Stimulated activated CD8-positive, alpha-beta memory T cell treated with anti-CD3 and anti-CD28 coated beads, Interleukin-2, amount 100 ng/mL, for 1 hour (primary cell): ENCODE results near the gene ZNRD2.

Experiments used
- DNase-seq, 2 donors: peaks; one replicate each; pipeline ENCODE4 v3.0.0-alpha.2; 2020; ENCODE audit warnings: low read depth in 2 of 2

ZNRD2 gene

DNA sequence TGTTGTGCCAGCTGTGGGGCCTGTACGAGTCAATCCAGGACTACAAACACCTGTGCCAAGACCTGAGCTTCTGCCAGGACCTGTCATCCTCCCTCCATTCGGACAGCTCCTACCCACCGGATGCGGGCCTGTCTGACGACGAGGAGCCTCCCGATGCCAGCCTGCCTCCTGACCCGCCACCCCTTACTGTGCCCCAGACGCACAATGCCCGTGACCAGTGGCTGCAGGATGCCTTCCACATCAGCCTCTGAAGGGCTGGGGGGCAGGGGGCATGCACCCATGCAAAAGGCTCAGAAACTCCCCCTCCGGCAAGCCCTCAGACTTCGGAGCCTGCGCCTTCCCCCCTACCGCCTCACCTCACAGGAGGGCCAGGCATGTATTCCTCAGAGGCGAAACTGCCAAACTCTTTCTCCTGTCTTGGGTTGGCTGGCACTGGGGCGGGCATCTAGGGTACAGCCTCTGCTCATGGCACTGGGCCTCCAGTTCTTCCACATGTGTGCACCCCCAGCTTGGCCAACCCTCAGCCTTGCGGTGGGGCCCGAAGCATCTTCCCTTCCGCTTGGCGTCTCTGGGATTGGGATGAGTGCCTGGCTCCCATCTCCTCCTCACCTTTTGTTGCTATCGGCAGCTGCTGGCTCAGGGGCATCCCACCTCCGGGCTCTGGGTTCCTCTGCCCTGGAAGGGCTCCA, 3.3 kb downstream of the ZNRD2 start:
- no peak for DNase-seq

DNA sequence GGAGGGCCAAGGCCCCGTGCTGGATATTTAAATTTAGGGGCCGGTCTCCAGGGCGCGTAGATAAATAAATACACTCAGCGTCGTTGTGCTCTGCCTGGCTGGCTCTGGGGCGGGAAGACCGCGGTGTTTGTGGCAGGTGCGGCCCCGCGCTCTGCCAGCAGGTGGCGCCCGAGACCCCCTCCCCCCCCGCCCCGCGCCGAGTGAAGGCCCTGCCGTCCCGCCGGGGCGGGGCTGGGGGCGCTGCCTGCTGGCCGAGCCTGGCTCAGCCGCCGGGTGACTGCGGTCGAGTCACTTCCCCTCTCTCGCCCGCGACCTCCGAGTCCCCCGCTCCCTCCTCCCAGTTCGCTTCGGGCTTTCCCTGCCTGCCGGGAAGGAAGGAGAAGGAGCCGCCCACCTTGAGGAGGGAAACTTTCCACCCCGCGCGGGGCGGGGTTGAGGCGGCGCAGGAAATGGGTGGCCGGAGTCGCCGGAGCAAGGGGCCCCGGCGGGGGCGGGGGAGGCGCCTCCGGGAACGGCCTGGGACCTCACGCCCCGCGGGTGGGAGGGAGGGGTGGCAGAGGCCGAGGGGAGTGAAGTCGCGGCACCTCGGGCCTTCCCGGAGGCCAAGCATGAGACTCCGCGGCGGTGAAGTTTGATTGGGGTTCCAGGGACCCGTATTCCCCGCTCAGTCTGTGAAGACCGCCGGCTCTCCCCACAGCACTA, 4.0 kb downstream of the ZNRD2 start:
- peak; percentile 64 to 75 for DNase-seq

- DNase-seq: no peak
Observed at GRCh38 chr11:65574811-65575567, 4.7 kb downstream of the ZNRD2 start.

GRCh38 chr11:65575568-65576231, 5.4 kb downstream of the ZNRD2 start, which contains the start of gene EHBP1L1:
EHBP1L1 (plus strand) TSS chr11:65576053; CDS start chr11:65576303, 250 bp downstream.
- DNase-seq: peak; percentile 43 to 65

- DNase-seq: no peak
Observed at GRCh38 chr11:65576232-65576866, 6.1 kb downstream of the ZNRD2 start.

GRCh38 chr11:65576867-65577755, 6.8 kb downstream of the ZNRD2 start:
- no peak for DNase-seq

- no peak for DNase-seq
Observed at GRCh38 chr11:65577756-65578109, 7.5 kb downstream of the ZNRD2 start.

DNA sequence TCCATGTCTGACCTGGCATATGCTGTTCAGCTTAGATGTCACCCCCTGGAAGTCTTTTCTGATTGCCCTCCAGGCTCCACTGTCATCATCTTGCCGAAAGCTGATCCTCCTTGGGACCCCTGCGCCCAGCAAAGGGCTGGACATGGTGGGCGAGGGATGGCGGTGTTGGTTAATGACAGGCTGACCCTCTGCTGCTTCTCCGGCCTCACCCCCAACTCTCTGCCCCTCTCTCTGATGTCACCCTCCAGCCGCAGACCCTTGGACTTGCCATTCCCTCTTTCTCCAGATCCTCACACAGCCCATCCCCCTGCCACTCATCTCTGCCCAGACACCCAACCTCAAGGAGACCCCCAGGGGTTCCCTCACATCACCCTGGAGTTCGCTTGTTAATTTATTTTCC, 7.9 kb downstream of the ZNRD2 start:
- DNase-seq: no peak

DNA sequence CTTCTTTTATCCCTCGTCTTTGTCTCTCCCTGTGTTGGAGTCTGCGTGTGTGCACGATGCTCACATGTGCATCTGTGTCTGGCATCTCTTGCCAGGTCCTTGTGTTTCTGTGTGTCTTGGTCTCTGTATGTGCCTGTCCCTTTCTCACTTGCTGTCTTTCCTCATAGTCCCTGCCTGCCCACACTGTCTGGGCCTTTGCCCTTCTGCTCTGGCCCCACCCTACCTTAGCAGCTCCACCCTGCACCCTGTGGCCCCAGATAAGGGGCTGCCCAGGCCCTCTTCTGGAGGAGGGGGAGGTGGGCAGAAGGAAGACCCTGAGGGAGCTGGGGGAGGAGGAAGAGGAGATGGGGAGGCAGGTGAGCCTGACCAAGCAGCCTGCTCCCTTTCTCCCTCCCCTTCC, 8.4 kb downstream of the ZNRD2 start:
- no peak for DNase-seq

DNA sequence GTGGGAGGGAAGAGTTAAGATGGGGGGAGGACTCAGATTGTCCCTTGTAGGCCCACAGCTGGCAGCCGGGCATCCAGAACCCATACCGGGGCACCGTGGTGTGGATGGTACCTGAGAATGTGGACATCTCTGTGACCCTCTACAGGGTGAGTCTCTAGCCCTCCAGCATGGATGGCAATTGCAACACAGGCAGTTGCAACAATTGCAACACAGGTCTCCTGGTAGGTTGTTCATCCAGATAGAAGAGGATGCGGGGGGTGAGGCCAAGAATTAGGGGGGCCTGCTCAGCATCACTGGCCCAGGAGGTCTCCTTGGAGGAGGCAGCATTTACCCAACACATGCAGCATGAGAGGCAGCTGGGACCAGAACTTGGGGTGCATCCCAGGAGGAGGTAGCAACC, 9.0 kb downstream of the ZNRD2 start:
- no peak for DNase-seq

DNA sequence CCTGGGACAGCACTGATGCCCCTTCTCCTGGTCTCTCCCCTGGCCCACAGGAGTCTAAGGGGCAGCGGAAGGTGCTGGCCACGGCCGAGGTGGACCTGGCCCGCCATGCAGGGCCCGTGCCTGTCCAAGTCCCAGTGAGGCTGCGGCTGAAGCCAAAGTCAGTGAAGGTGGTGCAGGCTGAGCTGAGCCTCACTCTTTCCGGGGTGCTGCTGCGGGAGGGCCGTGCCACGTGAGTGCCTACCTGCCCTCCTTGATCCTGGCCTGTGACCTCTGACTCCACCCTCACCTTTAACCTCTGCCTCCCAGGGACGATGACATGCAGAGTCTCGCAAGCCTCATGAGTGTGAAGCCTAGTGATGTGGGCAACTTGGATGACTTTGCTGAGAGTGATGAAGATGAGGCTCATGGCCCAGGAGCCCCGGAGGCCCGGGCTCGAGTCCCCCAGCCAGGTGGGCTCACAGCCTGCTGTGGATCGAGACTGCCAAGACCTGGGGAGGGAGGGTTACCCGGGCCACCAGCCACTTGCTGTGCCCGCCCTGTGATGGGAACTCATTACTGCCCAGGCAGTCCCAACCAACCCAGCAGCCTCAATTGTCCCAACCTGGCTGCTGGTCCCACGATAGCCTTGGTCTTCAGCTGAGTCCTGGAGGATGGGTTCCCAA, 9.9 kb downstream of the ZNRD2 start:
- DNase-seq: no peak

DNA sequence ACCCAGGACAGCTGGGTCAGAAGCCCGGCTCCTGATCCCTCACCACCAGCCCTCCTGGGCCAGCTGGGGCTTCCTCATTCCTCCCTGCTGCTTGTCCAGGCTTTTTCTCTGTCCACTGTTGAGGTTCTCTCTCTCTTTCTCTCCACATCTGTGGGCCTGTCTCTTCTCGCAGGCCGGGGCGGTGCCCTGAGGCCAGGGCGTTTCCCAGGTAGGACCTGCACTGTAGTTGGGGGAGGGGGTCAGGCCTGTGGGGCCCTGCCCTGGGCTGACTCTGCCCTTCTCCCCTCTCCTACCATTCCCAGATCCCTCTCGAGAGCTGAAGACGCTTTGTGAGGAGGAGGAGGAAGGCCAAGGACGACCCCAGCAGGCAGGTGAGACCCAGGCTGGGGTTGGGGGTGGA, 10.5 kb downstream of the ZNRD2 start:
- DNase-seq: no peak

DNA sequence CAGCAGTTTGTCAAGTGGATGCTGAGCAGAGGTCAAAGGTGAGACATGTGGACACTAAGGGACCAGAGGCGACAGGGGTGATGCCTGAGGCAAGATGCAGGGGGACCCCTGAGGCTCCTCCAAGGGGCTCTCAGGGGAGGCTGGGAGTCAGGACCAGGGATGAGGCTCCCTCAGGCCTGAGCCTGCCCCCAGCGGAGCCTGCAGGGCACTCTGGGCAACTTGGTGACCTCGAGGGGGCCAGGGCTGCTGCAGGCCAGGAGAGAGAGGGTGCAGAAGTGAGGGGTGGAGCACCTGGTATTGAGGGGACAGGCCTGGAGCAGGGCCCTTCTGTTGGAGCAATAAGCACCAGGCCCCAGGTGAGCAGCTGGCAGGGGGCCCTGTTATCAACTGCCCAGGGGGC, 11.7 kb downstream of the ZNRD2 start:
- DNase-seq: no peak

DNA sequence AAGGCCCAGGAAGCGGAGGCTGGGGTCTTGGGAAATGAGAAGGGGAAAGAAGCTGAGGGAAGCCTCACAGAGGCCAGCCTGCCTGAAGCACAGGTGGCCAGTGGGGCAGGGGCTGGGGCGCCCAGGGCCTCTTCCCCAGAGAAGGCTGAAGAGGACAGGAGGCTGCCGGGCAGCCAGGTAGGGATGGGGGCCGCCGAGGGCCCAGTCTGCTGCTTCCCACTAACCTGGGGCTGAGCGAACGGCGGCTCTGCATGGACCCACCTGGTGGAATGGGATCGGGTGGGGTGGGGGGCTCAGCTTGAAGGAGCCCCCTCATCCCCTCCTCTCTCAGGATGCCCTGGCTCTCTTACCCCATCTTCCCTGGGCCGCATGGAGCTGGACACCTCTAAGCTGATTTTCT, 13.3 kb downstream of the ZNRD2 start:
- DNase-seq: no peak

- DNase-seq: no peak
Observed at GRCh38 chr11:65584106-65584505, 13.8 kb downstream of the ZNRD2 start.

DNA sequence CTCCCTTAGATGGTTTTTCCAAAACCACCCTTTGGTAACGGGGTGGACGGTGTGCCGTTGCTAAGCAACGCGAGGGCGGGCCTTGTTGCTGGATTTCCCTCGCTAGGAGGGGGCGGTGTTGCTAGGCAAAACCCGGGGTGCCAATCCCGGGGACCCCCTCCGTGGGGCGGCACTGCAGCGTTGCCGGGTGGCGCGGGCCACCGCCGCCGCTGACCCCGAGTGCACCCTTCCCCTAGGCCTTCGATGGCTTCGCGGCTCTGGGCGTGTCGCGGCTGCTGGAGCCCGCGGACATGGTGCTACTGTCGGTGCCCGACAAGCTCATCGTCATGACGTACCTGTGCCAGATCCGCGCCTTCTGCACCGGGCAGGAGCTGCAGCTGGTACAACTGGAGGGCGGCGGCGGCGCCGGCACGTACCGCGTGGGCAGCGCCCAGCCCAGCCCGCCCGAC, 14.5 kb downstream of the ZNRD2 start:
- DNase-seq: no peak

- DNase-seq: no peak
Observed at GRCh38 chr11:65585396-65586246, 15.3 kb downstream of the ZNRD2 start.

DNA sequence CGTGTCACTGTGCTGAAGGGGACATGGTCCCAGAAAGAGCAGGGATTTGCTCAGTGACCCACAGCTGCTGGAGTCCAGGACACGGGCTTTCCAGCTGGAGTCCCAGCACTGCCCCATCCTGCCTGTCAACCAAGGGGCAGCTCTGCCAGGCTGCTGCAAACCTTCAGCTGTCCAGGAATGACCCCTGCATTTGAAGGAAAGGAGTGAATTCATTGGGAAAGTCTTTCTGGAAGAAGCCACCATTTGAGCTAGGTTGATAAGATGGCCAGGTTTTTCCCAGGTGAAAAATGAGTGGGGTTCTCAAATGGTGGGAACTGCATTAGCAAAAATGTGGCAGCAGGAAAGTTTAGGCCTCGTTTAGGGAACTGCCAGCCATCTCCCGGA, 16.0 kb downstream of the ZNRD2 start:
- no peak for DNase-seq

DNA sequence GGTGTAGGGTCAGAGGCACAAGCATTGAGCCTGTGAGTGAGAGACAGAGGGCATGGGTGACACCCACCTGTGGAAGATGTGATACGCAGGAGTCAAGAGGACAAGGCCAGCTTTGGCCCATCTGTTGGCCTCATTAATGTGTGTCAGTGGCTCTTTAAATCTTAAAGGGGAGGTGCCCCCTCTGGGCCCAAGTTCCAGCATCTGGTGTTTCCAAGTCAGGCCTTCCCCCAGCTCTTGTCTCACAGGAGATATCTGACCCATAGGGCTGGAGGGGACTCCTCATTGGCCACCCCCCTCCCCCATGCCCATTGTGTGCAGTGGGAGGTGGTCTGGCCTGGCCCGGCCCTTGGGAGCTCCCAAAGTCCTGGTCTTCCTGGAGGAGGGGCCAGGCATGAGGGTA, 16.4 kb downstream of the ZNRD2 start:
- DNase-seq: no peak
